Activated CD8-positive, alpha-beta T cell treated with anti-CD3 and anti-CD28 coated beads for 36 hours (primary cell): ENCODE results near the gene IRF7. TPM values are rescaled to one million over a fixed set of nuclear protein-coding genes. Genes with fewer than 3 reads are reported as not detected.

ENCODE experiments used
- ATAC-seq: fragments of 200-7000 bp; cut with Tn5 transposase; one replicate; pipeline ENCODE4 v1.10.0; 2021; ENCODE audit warnings: mild to moderate bottlenecking, moderate library complexity
- CTCF ChIA-PET: fragments of 350-600 bp; sonication (Branson Sonifier 250); formaldehyde crosslinking; loops from one replicate; lab custom pipeline; 2021; ENCODE audit warnings: antibody characterized with exemption; lab: Charles Lee
- POLR2A ChIA-PET: fragments of 350-600 bp; sonication (Branson Sonifier 250); formaldehyde crosslinking; loops from one replicate; lab custom pipeline; 2021; ENCODE audit warnings: antibody characterized with exemption; lab: Charles Lee
- DNase-seq: peaks from one replicate; pipeline ENCODE4 v3.0.0-alpha.2; 2020
- H3K27ac Mint-ChIP-seq: one replicate; pipeline ENCODE4 v1.8.0; 2021; ENCODE audit warnings: mild to moderate bottlenecking, mixed read lengths
- H3K27me3 Mint-ChIP-seq: one replicate; pipeline ENCODE4 v1.8.0; 2021; ENCODE audit warnings: mixed read lengths
- H3K36me3 Mint-ChIP-seq: one replicate; pipeline ENCODE4 v1.8.0; 2021; ENCODE audit warnings: low read depth, mixed read lengths
- H3K4me1 Mint-ChIP-seq: one replicate; pipeline ENCODE4 v1.8.0; 2021; ENCODE audit warnings: low read depth, mixed read lengths
- H3K4me3 Mint-ChIP-seq: one replicate; pipeline ENCODE4 v1.8.0; 2021; ENCODE audit warnings: mild to moderate bottlenecking, moderate library complexity, mixed read lengths
- H3K9me3 Mint-ChIP-seq: one replicate; pipeline ENCODE4 v1.8.0; 2021; ENCODE audit warnings: mixed read lengths
- CTCF ChIP-seq: fragments of 200-600 bp; IDR thresholded peaks from one replicate; pipeline ENCODE4 v1.8.0; 2022; ENCODE audit warnings: antibody characterized with exemption, mild to moderate bottlenecking
- intact Hi-C: fragments of 100-400 bp; cut with micrococcal nuclease; formaldehyde crosslinking; loops from one replicate; pipeline ENCODE4 v1.10.0; 2022
- total RNA-seq, 2 experiments: library from RNA; stranded (reverse); gene quantifications; one replicate each; pipeline ENCODE4 v1.2.3, GENCODE V29; 2021

IRF7 gene
- total RNA-seq, 2 experiments from 2014 or later, result 34.6 to 37.5 TPM

GRCh38 chr11:607971-608659 lies 7.6 kb downstream of the IRF7 start:
- intact Hi-C loops, result no loop called here
- ChIA-PET POLR2A (interaction anchor here (1.6 kb wide), 1 partner anchor 20 kb away, joined by 4 read pairs; no protein-coding TSS in a partner anchor), CTCF (no interaction called here)
- peaks cover 21% of the 10 kb centered on the region for H3K36me3 Mint-ChIP-seq
- DNase-seq, result no peak
- no peaks in the 10 kb centered on the region for H3K9me3 Mint-ChIP-seq
- no peak overlapping the region for H3K4me3 Mint-ChIP-seq
- no peak for TF ChIP-seq CTCF
- no peaks in the 10 kb centered on the region for H3K4me1 Mint-ChIP-seq
- ATAC-seq, result no peak
- H3K27me3 Mint-ChIP-seq, result no peaks in the 10 kb centered on the region
- no peak overlapping the region for H3K27ac Mint-ChIP-seq

- POLR2A ChIA-PET, result interaction anchor here (1.6 kb wide), 1 partner anchor 19 kb away, joined by 4 read pairs; no protein-coding TSS in a partner anchor
- CTCF ChIA-PET, result no interaction called here
- ATAC-seq (no peak), DNase-seq (no peak)
- Mint-ChIP-seq H3K36me3 (peaks cover 25% of the 10 kb centered on the region), H3K27ac (peak overlapping the region; percentile 27), H3K27me3 (no peaks in the 10 kb centered on the region), H3K9me3 (no peaks in the 10 kb centered on the region), H3K4me3 (no peak overlapping the region), H3K4me1 (no peaks in the 10 kb centered on the region)
- intact Hi-C loops, result no loop called here
- no peak for TF ChIP-seq CTCF
Measured at GRCh38 chr11:607020-607780, 8.6 kb downstream of the IRF7 start.

- TF ChIP-seq CTCF, result no peak
- Mint-ChIP-seq H3K4me1 (no peaks in the 10 kb centered on the region), H3K4me3 (no peak overlapping the region), H3K27ac (no peak overlapping the region), H3K27me3 (no peaks in the 10 kb centered on the region), H3K36me3 (peaks cover 31% of the 10 kb centered on the region), H3K9me3 (no peaks in the 10 kb centered on the region)
- ATAC-seq (no peak), DNase-seq (no peak)
- CTCF ChIA-PET, result no interaction called here
- intact Hi-C loops, result no loop called here
- POLR2A ChIA-PET, result interaction anchor here (0.7 kb wide), 2 partner anchors 8 to 9 kb away, joined by 3 read pairs; partner anchors contain the start of gene IRF7
Measured at GRCh38 chr11:606245-606644, 9.5 kb downstream of the IRF7 start.

- POLR2A ChIA-PET, result interaction anchor here (0.7 kb wide), 1 partner anchor 9 kb away, joined by 3 read pairs; no protein-coding TSS in a partner anchor
- no peak for TF ChIP-seq CTCF
- Mint-ChIP-seq H3K4me3 (no peak overlapping the region), H3K4me1 (no peaks in the 10 kb centered on the region), H3K27me3 (no peaks in the 10 kb centered on the region), H3K9me3 (no peaks in the 10 kb centered on the region), H3K36me3 (peaks cover 31% of the 10 kb centered on the region), H3K27ac (no peak overlapping the region)
- intact Hi-C loops, result no loop called here
- CTCF ChIA-PET, result no interaction called here
- ATAC-seq (no peak), DNase-seq (no peak)
Measured at GRCh38 chr11:605286-606129, 10.2 kb downstream of the IRF7 start.
